C4-2B (cell line): ENCODE data around the gene ATG2A.

Experiments used
- H3K27ac ChIP-seq: fragments of 450-650 bp; 2 replicates; pipeline ENCODE4 v1.5.1; 2017
- ZFX ChIP-seq: fragments of 450-650 bp; IDR thresholded peaks from 2 replicates; pipeline ENCODE4 v1.6.1; 2017
- TF ChIP-seq, protein P1 (sequence below): fragments of 450-650 bp; conservative IDR thresholded peaks from 2 replicates; pipeline ENCODE4 v1.5.1; 2017; ENCODE audit warnings: mild to moderate bottlenecking

The ATG2A gene

DNA sequence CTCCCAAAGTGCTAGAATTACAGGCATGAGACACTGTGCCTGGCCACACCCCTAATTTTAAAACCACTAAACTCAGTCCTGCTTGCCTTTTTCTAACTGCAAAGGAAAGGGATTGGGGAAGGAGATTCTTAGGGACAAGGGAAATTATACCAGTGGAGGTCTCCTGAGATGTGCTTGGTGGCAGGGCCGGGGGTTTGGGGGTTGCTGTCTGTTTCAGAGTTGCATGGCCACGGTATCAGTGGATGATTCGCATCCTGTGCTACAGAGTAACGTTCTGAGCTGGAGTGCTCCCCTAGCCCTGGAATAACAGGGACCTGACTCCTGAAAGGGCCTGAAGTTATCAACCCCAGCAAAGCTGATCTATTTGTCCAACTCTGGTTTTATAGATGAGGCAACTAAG is 19.5 kb upstream of the ATG2A start:
- TF ChIP-seq, protein P1, sequence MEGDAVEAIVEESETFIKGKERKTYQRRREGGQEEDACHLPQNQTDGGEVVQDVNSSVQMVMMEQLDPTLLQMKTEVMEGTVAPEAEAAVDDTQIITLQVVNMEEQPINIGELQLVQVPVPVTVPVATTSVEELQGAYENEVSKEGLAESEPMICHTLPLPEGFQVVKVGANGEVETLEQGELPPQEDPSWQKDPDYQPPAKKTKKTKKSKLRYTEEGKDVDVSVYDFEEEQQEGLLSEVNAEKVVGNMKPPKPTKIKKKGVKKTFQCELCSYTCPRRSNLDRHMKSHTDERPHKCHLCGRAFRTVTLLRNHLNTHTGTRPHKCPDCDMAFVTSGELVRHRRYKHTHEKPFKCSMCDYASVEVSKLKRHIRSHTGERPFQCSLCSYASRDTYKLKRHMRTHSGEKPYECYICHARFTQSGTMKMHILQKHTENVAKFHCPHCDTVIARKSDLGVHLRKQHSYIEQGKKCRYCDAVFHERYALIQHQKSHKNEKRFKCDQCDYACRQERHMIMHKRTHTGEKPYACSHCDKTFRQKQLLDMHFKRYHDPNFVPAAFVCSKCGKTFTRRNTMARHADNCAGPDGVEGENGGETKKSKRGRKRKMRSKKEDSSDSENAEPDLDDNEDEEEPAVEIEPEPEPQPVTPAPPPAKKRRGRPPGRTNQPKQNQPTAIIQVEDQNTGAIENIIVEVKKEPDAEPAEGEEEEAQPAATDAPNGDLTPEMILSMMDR = no peak
- no peak for TF ChIP-seq ZFX
- H3K27ac ChIP-seq = no peak overlapping the region

DNA sequence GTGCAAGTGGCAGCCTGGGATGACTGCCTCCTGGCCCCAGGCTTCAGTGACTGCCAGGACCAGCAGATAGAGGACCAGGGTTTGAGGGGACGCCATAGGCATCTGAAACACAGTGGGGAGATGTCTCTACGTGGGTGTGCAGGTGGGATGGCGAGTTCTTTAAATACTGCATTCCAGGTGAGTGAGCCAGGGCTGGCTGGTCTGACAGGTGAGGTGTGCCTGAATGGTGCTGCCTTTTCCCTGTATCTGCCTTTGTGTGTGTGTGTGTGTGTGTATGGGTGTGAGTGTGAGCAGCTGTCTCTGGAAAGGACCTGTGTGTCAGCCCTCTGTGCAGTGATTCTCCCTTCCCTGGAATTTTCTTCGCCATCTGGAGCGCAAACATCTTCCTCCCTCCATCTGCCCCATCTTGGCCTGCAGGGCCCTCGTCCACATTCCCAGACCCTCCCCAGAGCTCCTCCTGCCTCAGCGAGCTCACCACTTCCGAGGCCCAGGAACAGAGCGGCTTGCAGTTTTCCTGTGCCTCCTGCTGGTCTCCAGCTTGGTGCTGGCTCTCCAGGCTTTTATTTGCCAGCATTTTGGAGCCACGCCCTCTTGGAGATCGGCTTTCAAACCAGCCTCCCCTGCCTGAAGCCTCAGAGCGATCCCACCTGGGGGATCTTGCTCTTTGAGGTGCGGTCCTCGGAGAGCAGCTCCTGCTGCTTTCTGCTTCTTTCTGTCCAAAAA is 18.5 kb upstream of the ATG2A start, which contains the start of gene GPHA2:
Gene GPHA2, minus strand, starts transcription at position 535 of the 723 bp plus-strand sequence. Its CDS starts 433 bp downstream, at position 102.
- H3K27ac ChIP-seq = no peak within 1 kb of the TSS
- TF ChIP-seq ZFX = no peak
- TF ChIP-seq, protein P1 = no peak

DNA sequence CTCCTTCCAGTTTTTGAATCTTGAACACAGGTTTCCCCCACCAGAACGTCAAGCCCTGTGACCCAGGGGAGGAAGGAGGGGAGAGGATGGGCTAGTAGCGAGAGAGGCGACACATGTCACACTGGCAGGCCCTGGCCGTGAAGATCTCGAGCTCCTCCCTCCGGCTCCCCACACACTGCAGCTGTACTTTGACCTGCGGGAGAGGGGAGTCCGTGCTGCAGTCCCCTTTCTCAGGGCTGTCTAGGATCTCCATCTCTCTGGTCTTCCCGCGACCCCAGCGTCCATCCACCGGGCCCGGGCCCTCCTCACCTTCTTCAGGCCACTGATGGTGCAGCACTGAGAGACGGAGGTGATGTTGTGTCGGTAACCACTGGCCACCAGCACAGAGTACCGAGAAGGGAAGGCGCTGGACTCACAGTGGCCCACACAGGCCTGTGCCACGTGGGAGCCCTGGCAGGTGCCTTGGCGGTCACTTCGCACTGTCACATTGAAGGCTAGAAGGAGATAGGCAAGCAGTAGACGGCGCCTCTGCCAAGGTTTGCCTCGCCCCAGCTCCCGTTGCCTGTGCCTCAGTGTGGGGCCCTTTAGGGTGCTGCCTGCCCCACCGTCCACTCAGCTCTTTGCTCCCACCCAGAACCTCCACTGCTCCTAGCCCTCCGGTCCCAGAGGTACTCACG is 17.8 kb upstream of the ATG2A start:
- no peak for TF ChIP-seq ZFX
- TF ChIP-seq, protein P1 = no peak
- H3K27ac ChIP-seq = no peak overlapping the region

DNA sequence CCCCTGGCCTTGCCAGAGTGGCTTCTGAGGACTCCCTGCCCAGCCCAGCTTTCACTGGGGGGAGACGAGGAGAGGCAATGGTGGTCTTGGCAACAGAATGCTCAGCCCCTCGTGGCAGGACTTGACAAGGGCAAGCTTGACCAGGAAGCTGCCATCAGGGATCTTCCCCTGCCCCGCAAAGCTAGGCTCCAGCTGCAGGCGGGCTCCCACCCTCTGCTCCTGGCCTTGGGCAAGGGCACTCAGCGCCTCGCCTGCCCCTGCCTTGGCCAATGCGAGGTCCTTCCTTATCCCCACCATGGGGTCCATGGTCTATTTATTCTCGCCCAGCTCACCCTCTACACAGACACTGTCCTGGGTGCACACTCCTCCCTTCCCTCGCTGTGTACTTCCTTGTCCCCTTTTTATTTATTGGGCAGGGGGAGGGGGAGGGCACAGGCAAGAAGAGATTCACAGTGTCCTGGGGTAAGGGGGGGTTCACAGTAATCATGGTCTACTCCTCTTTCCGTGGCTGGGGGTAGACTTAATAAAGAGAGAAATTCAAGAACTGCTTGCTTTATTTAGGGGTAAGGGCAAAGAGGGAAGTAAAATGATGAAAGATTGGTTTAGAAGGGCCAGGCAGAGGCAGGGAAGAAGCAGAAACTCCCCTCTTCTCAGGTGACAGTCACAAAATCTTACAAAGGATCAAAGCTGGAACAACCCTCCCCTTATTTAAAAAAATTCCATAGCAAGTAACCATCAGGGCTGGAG is 17.1 kb upstream of the ATG2A start:
- H3K27ac ChIP-seq = no peak overlapping the region
- TF ChIP-seq, protein P1 = no peak
- no peak for TF ChIP-seq ZFX

DNA sequence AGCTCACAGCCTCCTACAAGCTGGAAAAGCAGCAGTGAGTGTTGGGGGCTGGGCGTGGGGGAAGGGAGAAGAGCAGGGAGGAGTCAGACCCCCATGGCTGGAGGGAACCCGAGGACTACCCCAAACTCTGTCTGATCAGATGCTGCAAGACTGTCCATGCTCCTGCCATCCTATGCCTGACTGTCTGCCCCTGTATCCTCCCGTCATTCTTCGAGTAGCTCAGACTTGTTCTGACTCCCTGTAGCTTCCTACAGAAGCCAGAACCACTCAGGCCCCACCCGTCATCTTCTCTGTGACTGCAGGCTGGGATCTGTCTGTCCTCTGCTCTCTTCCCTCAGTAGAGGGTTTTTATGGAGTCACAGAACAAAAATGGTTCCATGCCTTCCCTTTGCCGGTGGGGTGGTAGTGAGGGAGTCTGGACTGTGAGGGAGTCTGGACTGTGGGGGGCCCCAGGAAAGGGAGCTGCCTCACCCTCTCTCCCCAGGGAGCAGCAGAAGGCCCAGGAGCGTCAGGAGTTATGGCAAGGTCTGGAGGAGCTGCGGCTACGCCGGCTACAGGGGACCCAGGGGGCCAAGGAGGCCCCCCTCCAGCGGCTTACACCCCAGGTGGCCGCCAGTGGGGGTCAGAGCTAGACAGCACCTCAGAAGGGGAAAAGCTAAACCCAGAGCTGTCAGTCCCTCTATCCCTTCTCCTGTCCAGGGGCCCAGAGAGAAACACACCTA is 16.4 kb upstream of the ATG2A start:
- TF ChIP-seq ZFX = no peak
- TF ChIP-seq, protein P1 = no peak
- H3K27ac ChIP-seq = no peak overlapping the region

DNA sequence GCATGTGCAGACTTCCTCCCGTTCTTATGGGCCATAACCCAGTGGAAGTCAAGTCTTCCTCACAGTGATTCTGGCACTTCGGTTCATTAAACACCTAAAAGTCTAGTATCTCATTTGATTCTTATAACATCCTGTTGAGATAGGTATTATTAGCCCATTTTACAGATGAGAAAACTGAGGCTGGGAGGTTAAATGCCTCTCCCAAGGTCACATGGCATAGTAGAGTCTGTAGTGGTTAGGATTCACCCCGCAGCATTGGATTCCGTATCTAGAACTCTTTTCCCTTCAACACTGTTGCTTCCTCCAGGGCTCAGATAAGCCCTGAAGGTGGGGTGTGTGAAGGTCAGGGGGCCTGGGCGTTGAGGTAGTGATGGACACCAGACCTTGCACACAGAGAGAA is 15.3 kb upstream of the ATG2A start:
- no peak overlapping the region for H3K27ac ChIP-seq

More for the DNA sequence above, 15.3 kb upstream of the ATG2A start:
- TF ChIP-seq, protein P1 = no peak
- TF ChIP-seq ZFX = no peak
